GM21529 (cell line): ENCODE measurements around the gene GRM8.

Experiments used
- ATAC-seq: cut with Tn5 transposase; IDR thresholded peaks from one replicate; pipeline ENCODE4 v1.9.1; 2021; ENCODE audit not compliant: unreplicated experiment

Gene GRM8

DNA sequence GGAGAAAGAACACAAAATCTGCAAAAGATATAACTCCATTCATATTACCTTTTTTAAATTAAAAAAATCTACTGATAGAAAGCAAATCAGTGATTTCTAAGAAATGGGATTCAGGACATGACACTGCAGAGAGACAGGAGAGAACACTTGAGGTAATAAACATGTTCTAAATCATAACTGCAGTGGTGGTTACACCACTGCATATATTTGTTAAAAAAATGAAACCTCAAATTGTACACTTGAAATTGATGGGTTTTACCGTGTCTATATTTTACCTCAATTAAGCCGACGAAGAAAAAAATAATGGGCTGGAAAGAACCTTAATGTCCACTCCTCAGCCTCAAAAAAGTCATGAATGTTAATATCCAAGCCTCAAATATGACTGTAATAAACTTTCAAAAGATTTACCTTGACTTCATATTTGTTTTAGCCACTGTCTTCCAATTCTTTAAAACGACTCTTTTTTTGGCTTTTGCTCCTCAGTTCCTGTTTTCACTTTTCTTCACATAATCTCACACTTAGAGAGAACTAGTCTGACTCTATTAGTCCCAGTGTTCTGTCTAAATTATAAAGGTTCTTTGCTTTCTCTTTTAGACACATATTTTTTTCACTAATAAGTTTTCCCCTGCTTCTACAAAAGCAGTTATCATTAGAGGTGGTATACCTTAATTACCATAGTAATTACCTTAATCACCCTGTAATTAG is 502.4 kb downstream of the GRM8 start:
- ATAC-seq, result peak; percentile 42

- ATAC-seq, result no peak
Observed at GRCh38 chr7:126728967-126729366, 523.8 kb downstream of the GRM8 start.

- no peak for ATAC-seq
Observed at GRCh38 chr7:126727930-126728391, 524.8 kb downstream of the GRM8 start.

- ATAC-seq, result no peak
Observed at GRCh38 chr7:126723966-126724544, 528.7 kb downstream of the GRM8 start.

- ATAC-seq, result peak; percentile 94
Observed at GRCh38 chr7:126720232-126720631, 532.5 kb downstream of the GRM8 start.

GRCh38 chr7:126718419-126718818 is 534.3 kb downstream of the GRM8 start:
- no peak for ATAC-seq

DNA sequence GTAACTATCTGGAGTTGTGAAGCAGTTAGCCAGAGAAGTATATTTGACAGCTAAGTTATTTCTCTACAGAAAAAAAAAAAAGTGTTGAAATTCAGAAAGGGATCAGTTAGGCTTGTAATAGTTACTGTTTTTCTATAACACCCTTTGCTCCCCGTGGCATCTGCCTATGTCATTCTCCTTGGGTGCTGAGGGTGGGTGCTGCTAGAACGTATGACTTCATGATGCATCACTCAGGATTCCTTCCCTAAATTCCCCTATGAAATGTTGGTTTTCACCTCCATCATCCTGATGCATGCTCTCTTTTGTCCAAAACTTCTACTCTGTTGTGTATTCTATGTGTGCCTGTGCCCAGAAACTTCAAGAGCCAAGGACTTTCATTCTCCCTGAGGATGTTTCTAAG is 536.4 kb downstream of the GRM8 start:
- no peak for ATAC-seq

GRCh38 chr7:126715076-126715475 is 537.7 kb downstream of the GRM8 start:
- ATAC-seq, result no peak

DNA sequence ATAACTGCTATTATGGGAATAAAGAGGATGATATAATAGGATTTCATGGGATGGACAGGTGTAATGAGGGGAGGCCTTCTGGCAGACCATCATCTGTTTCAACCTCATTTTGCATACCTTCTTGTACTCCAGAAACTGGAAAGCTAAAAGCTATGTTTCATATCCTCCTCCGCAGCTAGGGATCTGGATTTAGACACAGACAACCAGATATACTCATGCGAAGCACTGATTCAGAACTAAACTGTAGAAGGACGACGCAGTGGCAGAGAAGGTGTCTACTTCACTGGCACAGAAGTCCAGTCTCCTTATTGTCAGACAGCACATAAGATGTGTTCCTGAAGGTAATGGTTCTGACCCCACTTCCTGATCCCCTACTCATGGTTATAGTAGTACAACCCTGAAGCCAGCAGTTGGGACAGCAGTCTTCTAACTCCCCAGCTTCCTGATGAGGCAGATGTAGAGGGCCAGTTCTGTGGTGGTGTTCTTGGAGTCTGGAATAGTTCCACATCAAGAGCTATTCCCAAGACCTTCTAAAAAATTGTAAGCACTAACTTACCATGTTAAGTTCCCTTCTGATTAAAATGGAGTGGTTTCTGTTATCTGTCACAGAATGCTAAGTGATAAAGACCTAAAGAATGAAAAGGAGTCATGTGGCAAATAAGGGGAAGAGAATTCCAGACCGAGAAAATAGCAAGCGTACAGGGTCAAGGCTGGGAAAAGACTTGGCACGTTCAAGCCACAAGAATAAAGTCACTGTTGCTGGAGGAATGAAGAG is 550.3 kb downstream of the GRM8 start:
- peak; percentile 62 for ATAC-seq

DNA sequence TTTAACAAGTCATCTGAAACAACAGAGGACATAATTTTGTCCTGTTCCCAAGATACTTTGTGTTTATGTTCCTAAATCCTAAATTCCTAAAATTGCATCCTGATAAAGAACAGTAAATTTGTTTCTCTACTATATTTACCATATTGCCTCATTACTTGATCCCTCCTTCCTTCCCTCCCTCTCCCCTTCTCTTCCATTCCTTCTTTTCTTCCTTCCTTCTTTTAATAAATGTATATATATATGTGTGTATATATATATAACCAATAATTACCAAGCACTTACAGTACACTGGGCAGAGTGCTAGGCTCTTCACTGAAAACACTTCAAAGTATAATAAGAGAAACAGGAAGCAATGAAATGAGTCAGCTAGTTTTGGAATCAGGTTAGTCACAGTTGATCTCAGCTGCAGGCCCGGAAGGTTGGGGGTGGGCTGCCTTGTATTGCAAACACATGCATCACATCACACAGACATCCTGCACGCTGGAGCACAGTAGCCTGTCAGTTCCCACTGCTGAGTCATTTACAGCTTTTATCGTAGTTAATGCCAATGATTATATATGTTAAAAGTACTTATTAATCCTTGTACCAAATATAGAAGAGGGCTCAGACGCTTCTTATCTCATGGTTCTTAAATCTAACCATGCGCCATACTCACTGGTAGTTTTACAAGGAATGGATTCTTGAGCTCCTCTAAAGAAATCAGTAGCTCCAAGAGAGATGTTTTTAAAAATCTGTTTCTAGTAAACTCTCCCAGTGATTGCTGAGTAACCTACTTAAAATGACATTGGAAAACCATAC is 551.7 kb downstream of the GRM8 start:
- ATAC-seq, result peak; percentile 81

GRCh38 chr7:126699707-126700106 is 553.0 kb downstream of the GRM8 start:
- ATAC-seq, result no peak

DNA sequence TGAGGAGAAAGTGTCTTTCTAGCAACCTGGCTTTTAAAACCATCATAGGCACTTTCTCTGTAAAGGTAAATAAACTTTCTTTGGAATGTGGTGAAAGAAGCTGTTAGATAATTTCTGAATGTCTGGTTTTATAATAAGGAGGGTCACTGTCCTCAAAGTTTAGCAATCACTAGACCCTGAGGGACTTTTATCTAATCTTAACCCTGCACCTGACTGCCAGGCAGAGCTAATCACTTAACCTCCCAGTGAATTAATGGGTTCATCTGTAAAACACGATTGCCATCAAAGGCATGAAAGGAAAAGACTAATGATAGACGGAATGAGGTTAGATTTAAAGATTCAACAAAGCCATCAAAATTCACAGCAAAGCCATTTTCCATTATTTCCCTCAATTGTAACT is 553.8 kb downstream of the GRM8 start:
- no peak for ATAC-seq

- no peak for ATAC-seq
Observed at GRCh38 chr7:126698446-126698845, 554.3 kb downstream of the GRM8 start.

GRCh38 chr7:126696256-126697038 is 556.3 kb downstream of the GRM8 start:
- peak; percentile 38 for ATAC-seq

DNA sequence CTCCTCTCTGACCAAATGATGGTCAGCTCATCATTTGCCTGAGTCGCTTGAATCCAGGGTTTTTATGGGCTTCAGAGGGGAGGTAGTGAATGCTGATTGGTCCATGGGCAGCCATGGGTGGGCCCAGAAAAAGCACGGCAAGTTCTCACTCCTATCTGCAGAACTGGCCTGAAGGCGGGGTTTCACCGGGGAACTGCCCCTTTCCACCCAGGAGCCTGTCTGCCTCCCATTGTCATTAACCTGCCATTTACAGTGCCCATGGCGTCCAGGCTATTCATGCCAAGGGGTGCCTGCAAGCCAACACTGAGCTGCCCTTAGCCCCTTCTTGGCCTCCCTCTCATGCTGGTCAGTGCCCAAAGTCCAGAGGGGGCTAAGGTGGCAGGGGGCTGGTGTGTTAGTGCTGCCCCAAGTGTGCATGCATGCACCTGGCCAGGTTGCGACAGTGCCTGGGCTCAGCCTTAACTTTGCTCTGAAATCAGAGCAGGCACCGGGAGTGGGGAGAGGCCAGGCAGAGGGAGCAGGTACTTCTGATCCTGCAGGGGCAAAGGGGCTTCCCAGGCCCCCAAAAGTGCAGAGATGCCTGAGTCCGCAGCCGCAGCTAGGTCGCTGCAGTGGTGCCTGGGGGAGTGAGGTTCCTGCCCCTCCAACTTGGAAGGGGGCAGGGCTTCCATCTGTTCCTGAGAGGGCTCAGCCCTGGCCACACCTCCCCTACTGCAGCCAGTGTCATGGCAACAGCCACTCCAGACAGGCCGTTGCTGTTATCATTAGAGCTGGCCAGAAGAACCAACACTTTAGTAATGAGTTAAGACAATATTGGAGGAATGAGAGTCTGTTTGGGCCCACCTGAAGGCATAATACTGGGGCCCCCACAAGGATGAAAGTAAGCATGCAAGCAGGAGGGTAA is 561.6 kb downstream of the GRM8 start:
- ATAC-seq, result no peak

- ATAC-seq, result no peak
Observed at GRCh38 chr7:126690104-126690503, 562.6 kb downstream of the GRM8 start.

DNA sequence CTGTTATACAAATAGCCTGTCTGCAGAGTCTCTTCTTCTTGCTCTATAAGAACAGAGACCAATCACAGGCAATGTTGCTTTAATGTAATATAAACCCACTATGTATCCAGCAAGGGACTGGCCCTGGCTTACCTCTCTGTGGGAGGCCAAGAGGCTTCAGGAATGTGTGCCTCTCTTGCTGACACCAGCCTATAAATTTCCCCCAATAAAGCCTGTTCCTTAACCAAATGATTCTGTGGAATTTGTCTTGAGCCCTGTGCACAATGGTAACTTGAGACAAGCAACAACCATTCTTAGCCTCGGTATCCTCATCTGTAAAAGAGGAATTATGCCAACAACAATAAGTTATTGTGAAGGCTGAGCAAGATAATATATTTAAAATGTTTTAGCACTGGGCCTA is 563.7 kb downstream of the GRM8 start:
- no peak for ATAC-seq

DNA sequence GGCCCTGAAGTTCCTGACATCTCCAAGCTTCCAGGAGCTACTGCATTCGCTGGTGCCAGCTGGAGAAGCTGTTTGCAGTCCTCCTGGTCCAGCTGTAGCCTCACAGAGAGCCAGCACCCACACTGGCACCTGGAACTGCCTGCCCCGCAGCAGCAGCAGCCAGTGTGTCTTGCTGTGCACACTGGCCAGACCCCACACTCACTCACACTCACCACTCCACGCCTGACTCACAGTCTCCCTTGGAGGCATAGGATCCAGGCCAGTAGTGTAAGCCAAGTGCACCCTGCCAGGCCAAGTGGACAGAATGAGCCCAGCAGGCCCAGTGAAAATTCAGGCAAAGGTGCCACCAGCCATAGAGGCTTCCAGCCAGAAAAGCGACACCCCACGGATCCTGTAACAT is 566.3 kb downstream of the GRM8 start:
- no peak for ATAC-seq

- no peak for ATAC-seq
Observed at GRCh38 chr7:126685596-126685995, 567.1 kb downstream of the GRM8 start.
